ENCODE results near the gene NXPE1. TPM values are rescaled to one million over a fixed set of nuclear protein-coding genes. Genes with fewer than 3 reads are reported as not detected.
"Not testable (repeated sequence)": the region's sequence is repeated elsewhere in the genome, so short reads cannot be mapped to it uniquely, and the experiment has no call there.

Gene NXPE1
- total RNA-seq, result not detected in 2 replicates

DNA sequence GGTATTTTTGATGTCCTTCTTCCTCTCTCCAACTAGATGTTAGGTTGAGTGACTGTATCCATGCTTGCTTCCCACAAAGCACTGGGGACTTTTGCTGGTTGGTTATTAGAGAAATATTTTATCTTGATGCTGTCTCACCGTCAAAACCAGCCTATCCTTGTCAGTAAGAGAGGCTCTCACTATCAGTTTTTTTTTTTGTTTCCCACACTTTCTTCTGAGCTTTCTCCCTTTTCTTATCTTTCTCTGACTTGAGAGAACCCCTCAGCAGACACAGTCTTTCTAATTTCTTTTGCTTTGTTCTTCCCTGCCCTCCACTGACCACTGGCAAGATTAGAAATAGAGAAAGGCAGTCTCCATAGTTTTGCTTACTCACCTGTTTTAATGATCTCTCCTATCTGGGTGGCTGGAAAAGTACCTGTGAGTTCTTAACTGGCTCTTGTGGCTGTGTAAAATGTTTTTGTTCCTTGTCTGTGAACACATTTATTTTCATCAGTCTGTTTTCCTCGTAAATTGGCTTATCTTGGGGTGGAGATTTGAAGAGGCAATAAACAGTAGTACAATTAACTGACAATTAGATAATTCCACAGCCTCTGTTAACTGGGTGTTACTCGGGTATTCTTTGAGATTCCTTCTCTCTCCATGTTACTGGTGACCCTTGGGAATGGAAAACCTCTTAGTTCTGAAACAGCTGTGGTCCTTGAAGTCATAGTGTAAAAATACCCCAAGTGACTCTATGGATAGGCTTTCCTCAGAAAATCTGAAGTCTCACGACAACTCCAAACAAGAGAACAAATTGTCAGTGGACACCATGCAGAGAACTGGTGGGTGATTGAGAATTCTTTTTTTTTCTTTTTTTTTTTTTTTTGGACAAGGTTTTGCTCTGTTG lies at the start of gene NXPE1:
Gene NXPE1 (minus strand): TSS at position 457 of the 886 bp plus-strand sequence. CDS start 8,680 bp downstream, outside the sequence.
- H3K4me1 Mint-ChIP-seq (ENCODE audit: low read depth), result no peaks in the 10 kb centered on the region
- H3K36me3 Mint-ChIP-seq (ENCODE audit: low read depth), result no peaks in the 10 kb centered on the region
- no peak within 1 kb of the TSS for H3K4me3 Mint-ChIP-seq
- H3K9me3 Mint-ChIP-seq, result no peaks in the 10 kb centered on the region
- DNase-seq (ENCODE audit: low spot score), result no peak
- no peak within 1 kb of the TSS for H3K27ac Mint-ChIP-seq
- intact Hi-C loops (cut with micrococcal nuclease), result no loop called here
- no peaks in the 10 kb centered on the region for H3K27me3 Mint-ChIP-seq (ENCODE audit: insufficient read depth)

DNA sequence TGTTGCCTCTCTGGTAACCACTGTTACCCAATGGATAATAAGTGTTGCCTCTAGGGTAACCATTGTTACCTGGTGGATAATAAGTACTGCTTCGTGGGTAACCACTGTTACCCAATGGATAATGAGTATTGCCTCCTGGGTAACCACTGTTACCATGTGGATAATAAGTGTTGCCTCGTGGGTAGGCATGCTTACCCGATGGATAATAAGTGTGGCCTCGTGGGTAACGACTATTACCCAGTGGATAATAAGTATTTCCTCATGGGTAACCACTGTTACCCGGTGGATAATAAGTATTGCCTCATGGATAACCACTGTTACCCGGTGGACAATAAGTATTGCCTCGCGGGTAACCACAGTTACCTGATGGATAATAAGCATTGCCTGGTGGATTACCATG lies 49.7 kb upstream of the NXPE1 start:
- peaks cover 32% of the 10 kb centered on the region for H3K9me3 Mint-ChIP-seq

DNA sequence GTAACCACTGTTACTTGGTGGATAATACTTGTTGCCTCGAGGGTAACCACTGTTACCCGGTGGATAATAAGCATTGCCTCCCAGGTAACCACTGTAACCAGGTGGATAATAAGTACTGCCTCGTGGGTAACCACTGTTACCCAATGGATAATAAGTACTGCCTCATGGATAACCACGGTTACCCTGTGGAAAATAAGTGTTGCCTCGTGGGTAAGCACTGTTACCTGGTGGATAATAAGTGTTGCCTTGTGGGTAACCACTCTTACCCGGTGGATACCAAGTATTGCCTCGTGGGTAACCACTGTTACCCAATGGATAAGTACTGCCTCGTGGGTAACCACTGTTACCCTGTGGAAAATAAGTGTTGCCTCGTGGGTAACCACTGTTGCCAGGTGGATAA lies 48.9 kb upstream of the NXPE1 start:
- not testable (repeated sequence) for DNase-seq (ENCODE audit: low spot score); H3K4me3 Mint-ChIP-seq; H3K36me3 Mint-ChIP-seq (ENCODE audit: low read depth); H3K4me1 Mint-ChIP-seq (ENCODE audit: low read depth); H3K27ac Mint-ChIP-seq; H3K27me3 Mint-ChIP-seq (ENCODE audit: insufficient read depth)
- intact Hi-C loops (cut with micrococcal nuclease), result loop anchor here (10.0 kb wide), 1 partner anchor 264 kb away; no protein-coding TSS in a partner anchor
- peaks cover 27% of the 10 kb centered on the region for H3K9me3 Mint-ChIP-seq

More for the DNA sequence above, 49.7 kb upstream of the NXPE1 start:
- Mint-ChIP-seq H3K27ac (no peak overlapping the region), H3K4me1 (ENCODE audit: low read depth) (no peaks in the 10 kb centered on the region), H3K4me3 (no peak overlapping the region), H3K36me3 (ENCODE audit: low read depth) (no peaks in the 10 kb centered on the region), H3K27me3 (ENCODE audit: insufficient read depth) (no peaks in the 10 kb centered on the region)
- intact Hi-C loops (cut with micrococcal nuclease), result loop anchor here (10.0 kb wide), 1 partner anchor 265 kb away; no protein-coding TSS in a partner anchor
- DNase-seq (ENCODE audit: low spot score), result no peak

DNA sequence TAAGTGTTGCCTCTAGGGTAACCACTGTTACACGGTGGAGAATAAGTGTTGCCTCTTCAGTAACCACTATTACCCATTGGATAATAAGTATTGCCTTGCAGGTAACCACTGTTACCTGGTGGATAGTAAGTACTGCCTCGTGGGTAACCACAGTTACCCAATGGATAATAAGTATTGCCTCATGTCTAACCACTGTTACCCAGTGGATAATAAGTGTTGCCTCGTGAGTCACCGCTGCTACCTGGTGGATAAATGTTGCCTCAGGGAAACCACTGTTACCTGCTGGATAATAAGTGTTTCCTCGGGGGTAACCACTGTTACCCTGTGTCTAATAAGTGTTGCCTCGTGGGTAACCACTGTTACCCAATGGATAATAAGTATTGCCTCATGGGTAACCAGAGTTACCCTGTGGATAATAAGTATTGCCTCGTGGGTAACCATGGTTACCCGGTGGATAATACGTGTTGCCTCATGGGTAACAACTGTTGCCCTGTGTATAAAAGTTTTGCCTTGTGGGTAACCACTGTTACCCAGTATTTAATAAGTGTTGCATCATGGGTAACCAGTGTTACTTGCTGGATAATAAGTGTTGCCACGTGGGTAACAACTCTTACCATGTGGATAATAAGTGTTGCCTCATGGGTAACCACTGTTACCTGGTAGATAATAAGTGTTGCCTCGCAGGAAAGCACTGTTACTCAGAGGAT lies 48.2 kb upstream of the NXPE1 start:
- no peaks in the 10 kb centered on the region for H3K36me3 Mint-ChIP-seq (ENCODE audit: low read depth)
- no peak overlapping the region for H3K27ac Mint-ChIP-seq
- no peaks in the 10 kb centered on the region for H3K4me1 Mint-ChIP-seq (ENCODE audit: low read depth)
- H3K4me3 Mint-ChIP-seq, result no peak overlapping the region
- H3K9me3 Mint-ChIP-seq, result peaks cover 23% of the 10 kb centered on the region
- no peaks in the 10 kb centered on the region for H3K27me3 Mint-ChIP-seq (ENCODE audit: insufficient read depth)
- DNase-seq (ENCODE audit: low spot score), result no peak
- intact Hi-C loops (cut with micrococcal nuclease), result loop anchor here (10.0 kb wide), 1 partner anchor 263 kb away; no protein-coding TSS in a partner anchor

DNA sequence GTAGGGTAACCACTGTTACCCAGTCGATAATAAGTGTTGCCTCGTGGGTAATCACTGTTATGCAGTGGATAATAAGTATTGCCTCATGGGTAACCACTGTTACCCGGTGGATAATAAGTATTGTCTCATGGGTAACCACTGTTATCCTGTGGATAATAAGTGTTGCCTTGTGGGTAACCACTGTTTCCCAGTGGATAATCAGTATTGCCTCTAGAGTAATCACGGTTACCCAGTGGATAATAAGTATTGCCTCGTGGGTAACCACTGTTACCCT lies 47.1 kb upstream of the NXPE1 start:
- not testable (repeated sequence) for H3K4me1 Mint-ChIP-seq (ENCODE audit: low read depth); H3K27me3 Mint-ChIP-seq (ENCODE audit: insufficient read depth); H3K27ac Mint-ChIP-seq; H3K36me3 Mint-ChIP-seq (ENCODE audit: low read depth); DNase-seq (ENCODE audit: low spot score); H3K4me3 Mint-ChIP-seq
- intact Hi-C loops (cut with micrococcal nuclease), result loop anchor here (10.0 kb wide), 1 partner anchor 262 kb away; no protein-coding TSS in a partner anchor
- H3K9me3 Mint-ChIP-seq, result peaks cover 19% of the 10 kb centered on the region

DNA sequence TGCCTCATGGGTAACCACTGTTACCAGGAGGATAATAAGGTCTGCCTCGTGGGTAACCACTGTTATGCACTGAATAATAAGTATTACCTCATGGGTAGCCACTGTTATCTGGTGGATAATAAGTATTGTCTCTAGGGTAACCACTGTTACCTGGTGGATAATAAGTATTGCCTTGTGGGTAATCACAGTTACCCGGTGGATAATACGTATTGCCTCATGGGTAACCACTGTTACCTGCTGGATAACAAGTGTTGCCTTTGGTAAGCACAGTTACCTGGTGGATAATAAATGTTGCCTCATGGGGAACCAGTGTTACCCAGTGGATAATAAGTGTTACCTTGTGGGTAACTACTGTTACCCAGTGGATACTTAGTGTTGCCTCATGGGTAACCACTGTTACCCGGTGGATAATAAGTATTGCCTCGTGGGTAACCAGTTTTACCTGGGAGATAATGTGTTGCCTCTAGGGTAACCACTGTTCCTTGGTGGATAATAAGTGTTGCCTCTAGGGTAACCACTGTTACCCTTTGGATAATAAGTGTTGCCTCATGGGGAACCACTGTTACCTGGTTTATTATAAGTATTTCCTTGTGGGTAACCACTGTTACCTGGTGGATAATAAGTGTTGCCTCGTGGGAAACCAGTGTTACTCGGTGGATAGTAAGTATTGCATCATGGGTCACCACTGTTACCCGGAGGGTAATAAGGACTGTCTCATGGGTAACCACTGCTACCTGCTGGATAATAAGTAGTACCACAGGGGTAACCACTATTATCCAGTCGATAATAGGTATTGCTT lies 46.5 kb upstream of the NXPE1 start:
- Mint-ChIP-seq H3K36me3 (ENCODE audit: low read depth) (no peaks in the 10 kb centered on the region), H3K27me3 (ENCODE audit: insufficient read depth) (no peaks in the 10 kb centered on the region), H3K27ac (no peak overlapping the region), H3K9me3 (peaks cover 16% of the 10 kb centered on the region), H3K4me3 (no peak overlapping the region), H3K4me1 (ENCODE audit: low read depth) (no peaks in the 10 kb centered on the region)
- no peak for DNase-seq (ENCODE audit: low spot score)
- intact Hi-C loops (cut with micrococcal nuclease), result loop anchor here (10.0 kb wide), 1 partner anchor 261 kb away; no protein-coding TSS in a partner anchor

DNA sequence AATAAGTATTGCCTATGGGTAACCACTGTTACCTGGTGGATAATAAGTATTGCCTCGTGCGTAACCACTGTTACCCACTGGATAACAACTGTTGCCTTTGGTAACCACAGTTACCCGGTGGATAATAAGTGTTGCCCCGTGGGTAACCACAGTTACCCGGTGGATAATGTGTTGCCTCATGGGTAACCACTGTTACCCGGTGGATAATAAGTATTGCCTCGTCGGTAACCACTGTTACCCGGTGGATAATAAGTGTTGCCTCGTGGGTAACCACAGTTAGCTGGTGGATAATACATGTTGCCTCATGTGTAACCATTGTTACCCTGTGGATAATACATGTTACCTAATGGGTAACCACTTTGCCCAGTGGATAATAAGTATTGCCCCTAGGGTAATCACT lies 45.7 kb upstream of the NXPE1 start:
- Mint-ChIP-seq H3K27ac (no peak overlapping the region), H3K4me3 (no peak overlapping the region), H3K36me3 (ENCODE audit: low read depth) (no peaks in the 10 kb centered on the region), H3K27me3 (ENCODE audit: insufficient read depth) (no peaks in the 10 kb centered on the region), H3K4me1 (ENCODE audit: low read depth) (no peaks in the 10 kb centered on the region), H3K9me3 (peaks cover 12% of the 10 kb centered on the region)
- DNase-seq (ENCODE audit: low spot score), result no peak
- intact Hi-C loops (cut with micrococcal nuclease), result loop anchor here (2.0 to 10.0 kb wide), 2 partner anchors 165 to 261 kb away; no protein-coding TSS in a partner anchor

DNA sequence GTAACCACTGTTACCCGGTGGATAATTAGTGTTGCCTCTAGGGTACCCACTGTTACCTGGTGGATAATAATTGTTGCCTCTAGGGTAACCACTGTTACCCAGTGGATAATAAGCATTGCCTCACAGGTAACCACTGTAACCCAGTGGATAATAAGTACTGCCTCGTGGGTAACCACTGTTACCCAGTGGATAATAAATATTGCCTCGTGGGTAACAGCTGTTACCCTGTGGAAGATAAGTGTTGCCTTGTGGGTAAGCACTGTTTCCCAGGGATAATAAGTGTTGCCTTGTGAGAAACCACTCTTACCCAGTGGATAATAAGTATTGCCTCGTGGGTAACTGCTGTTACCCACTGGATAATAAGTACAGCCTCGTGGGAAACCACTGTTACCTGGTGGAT lies 45.2 kb upstream of the NXPE1 start:
- Mint-ChIP-seq H3K27me3 (ENCODE audit: insufficient read depth) (no peaks in the 10 kb centered on the region), H3K4me3 (no peak overlapping the region), H3K36me3 (ENCODE audit: low read depth) (no peaks in the 10 kb centered on the region), H3K4me1 (ENCODE audit: low read depth) (no peaks in the 10 kb centered on the region), H3K27ac (no peak overlapping the region), H3K9me3 (peaks cover 12% of the 10 kb centered on the region)
- DNase-seq (ENCODE audit: low spot score), result no peak
- intact Hi-C loops (cut with micrococcal nuclease), result loop anchor here (2.0 to 10.0 kb wide), 2 partner anchors 164 to 260 kb away; no protein-coding TSS in a partner anchor

DNA sequence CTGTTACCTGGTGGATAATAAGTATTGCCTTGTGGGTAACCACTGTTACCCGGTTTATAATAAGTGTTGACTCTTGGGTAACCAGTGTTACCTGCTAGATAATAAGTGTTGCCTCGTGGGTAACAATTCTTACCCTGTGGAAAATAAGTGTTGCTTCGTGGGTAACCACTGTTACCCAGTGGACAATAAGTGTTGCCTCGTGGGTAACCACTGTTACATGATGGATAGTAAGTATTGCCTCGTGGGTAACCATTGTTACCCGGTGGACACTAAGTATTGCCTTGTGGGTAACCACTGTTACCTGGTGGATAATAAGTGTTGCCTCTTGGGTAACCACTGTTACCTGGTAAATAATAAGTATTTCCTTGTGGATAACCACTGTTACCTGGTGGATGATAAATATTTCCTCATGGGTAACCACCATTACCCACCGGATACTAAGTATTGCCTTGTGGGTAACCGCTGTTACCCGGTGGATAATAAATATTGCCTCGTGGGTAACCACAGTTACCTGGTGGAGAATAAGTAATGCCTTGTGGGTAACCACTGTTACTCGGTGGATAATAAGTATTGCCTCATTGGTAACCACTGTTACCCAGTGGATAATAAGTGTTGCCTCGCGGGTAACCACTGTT lies 44.6 kb upstream of the NXPE1 start:
- Mint-ChIP-seq H3K4me3 (no peak overlapping the region), H3K36me3 (ENCODE audit: low read depth) (no peaks in the 10 kb centered on the region), H3K27me3 (ENCODE audit: insufficient read depth) (no peaks in the 10 kb centered on the region), H3K9me3 (peaks cover 12% of the 10 kb centered on the region), H3K27ac (no peak overlapping the region), H3K4me1 (ENCODE audit: low read depth) (no peaks in the 10 kb centered on the region)
- DNase-seq (ENCODE audit: low spot score), result no peak
- intact Hi-C loops (cut with micrococcal nuclease), result loop anchor here (2.0 to 10.0 kb wide), 2 partner anchors 163 to 259 kb away; no protein-coding TSS in a partner anchor

DNA sequence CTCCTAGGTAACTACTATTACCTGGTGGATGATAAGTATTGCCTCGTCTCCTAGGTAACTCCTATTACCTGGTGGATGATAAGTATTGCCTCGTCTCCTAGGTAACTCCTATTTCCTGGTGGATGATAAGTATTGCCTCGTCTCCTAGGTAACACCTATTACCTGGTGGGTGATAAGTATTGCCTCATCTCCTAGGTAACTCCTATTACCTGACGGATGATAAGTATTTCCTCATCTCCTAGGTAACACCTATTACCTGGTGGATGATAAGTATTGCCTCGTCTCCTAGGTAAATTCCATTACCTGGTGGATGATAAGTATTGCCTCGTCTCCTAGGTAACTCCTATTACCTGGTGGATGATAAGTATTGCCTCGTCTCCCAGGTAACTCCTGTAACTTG lies 43.5 kb upstream of the NXPE1 start:
- H3K36me3 Mint-ChIP-seq (ENCODE audit: low read depth); H3K4me1 Mint-ChIP-seq (ENCODE audit: low read depth); H3K4me3 Mint-ChIP-seq; H3K27me3 Mint-ChIP-seq (ENCODE audit: insufficient read depth); DNase-seq (ENCODE audit: low spot score); H3K27ac Mint-ChIP-seq: not testable (repeated sequence)
- intact Hi-C loops (cut with micrococcal nuclease), result loop anchor here (10.0 kb wide), 1 partner anchor 258 kb away; no protein-coding TSS in a partner anchor
- peaks cover 11% of the 10 kb centered on the region for H3K9me3 Mint-ChIP-seq

DNA sequence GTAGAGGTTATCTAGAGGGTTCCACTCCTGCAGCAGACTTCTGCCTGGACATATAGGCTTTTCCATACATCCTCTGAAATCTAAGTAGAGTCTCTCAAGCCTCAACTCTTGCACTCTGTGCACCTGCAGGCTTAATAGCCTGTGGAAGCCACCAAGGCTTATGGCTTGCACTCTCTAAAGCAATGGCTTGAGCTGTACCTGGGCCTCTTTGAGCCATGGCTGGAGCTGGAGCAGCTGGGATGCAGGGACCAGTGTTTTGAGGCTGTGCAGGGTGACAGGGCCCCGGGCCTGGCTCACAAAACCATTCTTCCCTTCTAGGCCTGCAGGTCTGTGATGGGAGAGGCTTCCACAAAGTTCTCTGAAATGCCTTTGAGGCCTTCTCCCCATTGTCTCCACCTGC lies 38.8 kb upstream of the NXPE1 start:
- Mint-ChIP-seq H3K27me3 (ENCODE audit: insufficient read depth) (peaks cover under 1% of the 10 kb centered on the region), H3K9me3 (no peaks in the 10 kb centered on the region), H3K4me3 (no peak overlapping the region), H3K27ac (no peak overlapping the region), H3K4me1 (ENCODE audit: low read depth) (no peaks in the 10 kb centered on the region), H3K36me3 (ENCODE audit: low read depth) (no peaks in the 10 kb centered on the region)
- no peak for DNase-seq (ENCODE audit: low spot score)
- intact Hi-C loops (cut with micrococcal nuclease), result no loop called here

Measured in activated T-helper 1 cell treated with anti-CD3 and anti-CD28 coated beads, Interleukin-12 subunit alpha, Interleukin-12 subunit beta, Interleukin-2, Interleukin-4 antibody, amounts not matched to agents 30 ng/mL and 10 ng/mL and 1 ng/mL, durations not matched to agents 14 hours and 24 hours and 36 hours (primary cell).